Panc1 (cell line): ENCODE results near the gene BRWD1. TPM values are rescaled to one million over a fixed set of nuclear protein-coding genes. Genes with fewer than 3 reads are reported as not detected.

Experiments
- ATAC-seq: fragments of 200-7000 bp; cut with Tn5 transposase; 2 replicates; pipeline ENCODE4 v1.9.1; 2020; ENCODE audit warnings: mild to moderate bottlenecking, moderate library complexity
- BruUV-seq: library from RNA; stranded (reverse); fragments of 400-500 nt; replicated peaks from 2 replicates; lab custom pipeline; 2021; lab: Mats Ljungman, UMichigan
- CTCF ChIA-PET: fragments of 300-600 bp; sonication (Branson Sonifier 250); formaldehyde crosslinking; loops from one replicate; lab custom pipeline; 2022; ENCODE audit warnings: antibody characterized with exemption; lab: Charles Lee
- POLR2A ChIA-PET: fragments of 300-600 bp; sonication (Branson Sonifier 250); formaldehyde crosslinking; loops from one replicate; lab custom pipeline; 2022; ENCODE audit warnings: antibody characterized with exemption; lab: Charles Lee
- DNase-seq: peaks from one replicate; pipeline ENCODE4 v3.0.0-alpha.2; 2010; ENCODE audit warnings: low read depth, low spot score
- H3K27ac ChIP-seq: 2 replicates; pipeline ENCODE4 v1.5.1; 2011; ENCODE audit warnings: mild to moderate bottlenecking, low read length, inconsistent platforms
- H3K27me3 ChIP-seq: fragments of 200-500 bp; sonication (Bioruptor generic); 2 replicates; pipeline ENCODE4 v1.6.0; 2014; ENCODE audit warnings: low read length, inconsistent platforms; ENCODE audit not compliant: control insufficient read depth, insufficient read depth
- H3K36me3 ChIP-seq: fragments of 200-500 bp; sonication (Bioruptor generic); 2 replicates; pipeline ENCODE4 v1.5.1; 2014; ENCODE audit warnings: inconsistent platforms, mild to moderate bottlenecking, low read length, moderate library complexity; ENCODE audit not compliant: control insufficient read depth, insufficient read depth
- H3K4me1 ChIP-seq: 2 replicates; pipeline ENCODE4 v1.5.1; 2011; ENCODE audit warnings: inconsistent platforms, mild to moderate bottlenecking, low read length, moderate library complexity; ENCODE audit not compliant: control insufficient read depth, insufficient read depth
- H3K4me3 ChIP-seq, 2 experiments: 2 replicates each; pipeline ENCODE4 v1.5.1; 2011 to 2012; ENCODE audit warnings: low read depth in 2 of 2, low read length in 2 of 2, mild to moderate bottlenecking in 2 of 2, inconsistent platforms in 1 of 2, moderate library complexity in 1 of 2
- H3K9me3 ChIP-seq: fragments of 200-500 bp; sonication (Bioruptor generic); 2 replicates; pipeline ENCODE4 v1.5.1; 2014; ENCODE audit warnings: low read depth, mild to moderate bottlenecking, inconsistent platforms, low read length, moderate library complexity; ENCODE audit not compliant: control insufficient read depth, insufficient read depth
- POLR2AphosphoS5 ChIP-seq: IDR thresholded peaks from 2 replicates; pipeline ENCODE4 v1.6.1; 2012; ENCODE audit warnings: mild to moderate bottlenecking, low read depth, low read length, moderate library complexity
- REST ChIP-seq, 2 experiments: IDR thresholded peaks; 2 replicates each; pipeline ENCODE4 v1.6.1; 2011 to 2012; ENCODE audit warnings: low read depth in 2 of 2, control low read depth in 1 of 2, low read length in 1 of 2, mild to moderate bottlenecking in 1 of 2, moderate library complexity in 1 of 2; ENCODE audit not compliant: insufficient read depth in 1 of 2
- SIN3A ChIP-seq: IDR thresholded peaks from 2 replicates; pipeline ENCODE4 v1.6.1; 2012; ENCODE audit warnings: low read depth, mild to moderate bottlenecking, low read length, moderate library complexity, borderline replicate concordance; ENCODE audit not compliant: insufficient read depth
- TCF7L2 ChIP-seq: IDR thresholded peaks from 2 replicates; pipeline ENCODE4 v1.6.1; 2011; ENCODE audit warnings: mild to moderate bottlenecking, low read depth, low read length, inconsistent platforms
- in situ Hi-C: cut with HindIII; loops from 2 replicates; pipeline ENCODE4 v1.10.0; 2016; ENCODE audit warnings: low sequenced_read_pairs, low pct_unique_long_range_greater_than_20kb
- intact Hi-C: fragments of 100-400 bp; cut with micrococcal nuclease; formaldehyde crosslinking; loops from one replicate; pipeline ENCODE4 v1.10.0; 2022; ENCODE audit not compliant: unreplicated experiment
- total RNA-seq: library from RNA; stranded (reverse); gene quantifications from one replicate; pipeline ENCODE4 v1.2.1, GENCODE V29; 2021; ENCODE audit not compliant: unreplicated experiment
- TF ChIP-seq, protein P1 (sequence below): fragments of 450-650 bp; IDR thresholded peaks from 2 replicates; pipeline ENCODE4 v1.5.1; 2017; ENCODE audit warnings: mild to moderate bottlenecking

BRWD1 gene
- total RNA-seq, 1 experiment from 2014 or later: 26.2 TPM

DNA sequence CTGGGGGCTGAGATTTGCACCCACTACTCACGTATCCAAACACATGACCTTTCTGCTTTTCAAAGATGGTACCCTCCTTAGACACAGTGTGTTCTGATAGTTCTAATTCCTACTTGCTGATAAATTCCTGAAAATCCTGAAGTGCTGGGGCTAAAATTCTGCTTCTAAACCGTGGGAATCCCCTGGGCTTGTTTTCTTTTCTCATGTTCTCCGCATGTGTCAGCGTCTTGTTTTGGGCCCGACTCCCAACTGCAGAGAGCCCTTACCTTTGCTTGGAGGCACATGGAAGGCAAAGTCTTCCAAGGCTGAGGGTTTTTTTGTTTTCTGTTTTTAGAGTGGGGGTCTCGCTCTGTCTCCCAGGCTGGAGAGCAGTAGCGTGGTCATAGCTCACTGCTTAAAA, 157.4 kb downstream of the BRWD1 start:
- CTCF ChIA-PET: no interaction called here
- no TSS peak for BruUV-seq
- Histone ChIP-seq H3K9me3 (no peaks in the 10 kb centered on the region), H3K27me3 (no peaks in the 10 kb centered on the region), H3K36me3 (no peaks in the 10 kb centered on the region), H3K4me3 (no peak overlapping the region), H3K4me1 (no peaks in the 10 kb centered on the region), H3K27ac (no peak overlapping the region)
- no peak for DNase-seq
- ATAC-seq: no peak
- intact Hi-C loops: no loop called here
- in situ Hi-C loops: no loop called here
- TF ChIP-seq, protein P1, sequence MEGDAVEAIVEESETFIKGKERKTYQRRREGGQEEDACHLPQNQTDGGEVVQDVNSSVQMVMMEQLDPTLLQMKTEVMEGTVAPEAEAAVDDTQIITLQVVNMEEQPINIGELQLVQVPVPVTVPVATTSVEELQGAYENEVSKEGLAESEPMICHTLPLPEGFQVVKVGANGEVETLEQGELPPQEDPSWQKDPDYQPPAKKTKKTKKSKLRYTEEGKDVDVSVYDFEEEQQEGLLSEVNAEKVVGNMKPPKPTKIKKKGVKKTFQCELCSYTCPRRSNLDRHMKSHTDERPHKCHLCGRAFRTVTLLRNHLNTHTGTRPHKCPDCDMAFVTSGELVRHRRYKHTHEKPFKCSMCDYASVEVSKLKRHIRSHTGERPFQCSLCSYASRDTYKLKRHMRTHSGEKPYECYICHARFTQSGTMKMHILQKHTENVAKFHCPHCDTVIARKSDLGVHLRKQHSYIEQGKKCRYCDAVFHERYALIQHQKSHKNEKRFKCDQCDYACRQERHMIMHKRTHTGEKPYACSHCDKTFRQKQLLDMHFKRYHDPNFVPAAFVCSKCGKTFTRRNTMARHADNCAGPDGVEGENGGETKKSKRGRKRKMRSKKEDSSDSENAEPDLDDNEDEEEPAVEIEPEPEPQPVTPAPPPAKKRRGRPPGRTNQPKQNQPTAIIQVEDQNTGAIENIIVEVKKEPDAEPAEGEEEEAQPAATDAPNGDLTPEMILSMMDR: no peak
- TF ChIP-seq SIN3A (no peak), REST (IDR thresholded peaks at IDR 0.05; ENCODE audit: insufficient read depth in 1 of 2, low read depth in 2 of 2, low read length in 1 of 2) (no peak), TCF7L2 (no peak), POLR2AphosphoS5 (no peak)
- POLR2A ChIA-PET: no interaction called here

DNA sequence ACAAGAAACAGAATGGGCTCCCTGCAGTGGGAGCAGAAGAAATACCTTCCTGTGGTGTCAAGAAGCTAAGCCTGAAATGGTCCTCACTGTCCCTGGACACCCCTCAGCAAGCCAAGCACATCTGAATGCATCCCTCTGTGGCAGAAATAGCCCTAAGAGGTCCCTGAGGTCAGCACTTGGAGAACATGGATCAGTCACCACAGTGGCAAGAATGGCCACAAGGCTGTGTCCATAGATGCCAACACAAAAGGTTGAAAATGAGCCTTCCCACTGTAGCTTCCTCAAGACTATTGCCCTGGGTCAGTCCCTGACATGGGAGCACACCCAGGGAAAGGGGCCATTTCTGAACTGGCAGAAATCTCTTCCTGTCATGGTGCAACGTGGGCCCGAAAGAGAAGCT, 157.9 kb downstream of the BRWD1 start:
- DNase-seq: no peak
- no TSS peak for BruUV-seq
- intact Hi-C loops (no loop called here), in situ Hi-C loops (no loop called here)
- POLR2A ChIA-PET: no interaction called here
- H3K9me3 ChIP-seq: no peaks in the 10 kb centered on the region
- H3K4me1 ChIP-seq: no peaks in the 10 kb centered on the region
- no peak overlapping the region for H3K27ac ChIP-seq
- H3K36me3 ChIP-seq: no peaks in the 10 kb centered on the region
- no peak for TF ChIP-seq REST (IDR thresholded peaks at IDR 0.05; ENCODE audit: insufficient read depth in 1 of 2, low read depth in 2 of 2, low read length in 1 of 2)
- no peak for TF ChIP-seq TCF7L2
- no peak for TF ChIP-seq SIN3A
- TF ChIP-seq, protein P1: no peak
- no peak for TF ChIP-seq POLR2AphosphoS5
- no peaks in the 10 kb centered on the region for H3K27me3 ChIP-seq
- ATAC-seq: peak; percentile 51; the same call in 1 of the 2 replicates
- CTCF ChIA-PET: no interaction called here
- no peak overlapping the region for H3K4me3 ChIP-seq
